GM18873 (cell line): ENCODE data around the gene DDX10.
A peak's percentile ranks its signal among the peaks of the same experiment; 100 is the strongest.
"Not testable (repeated sequence)": the region's sequence is repeated elsewhere in the genome, so short reads cannot be mapped to it uniquely, and the experiment has no call there.

ENCODE experiments used
- ATAC-seq: cut with Tn5 transposase; IDR thresholded peaks from one replicate; pipeline ENCODE4 v1.9.1; 2021; ENCODE audit warnings: mild to moderate bottlenecking, moderate library complexity, moderate number of reproducible peaks; ENCODE audit not compliant: unreplicated experiment, low FRiP score

The DDX10 gene

GRCh38 chr11:108654100-108654499 is 10.8 kb upstream of the DDX10 start:
- not testable (repeated sequence) for ATAC-seq

- ATAC-seq: no peak
Measured at GRCh38 chr11:108654994-108655631, 9.8 kb upstream of the DDX10 start.

GRCh38 chr11:108662700-108663099 is 2.2 kb upstream of the DDX10 start:
- peak; percentile 30 for ATAC-seq

- peak; percentile 54 for ATAC-seq
Measured at GRCh38 chr11:108663154-108663877, 1.6 kb upstream of the DDX10 start.

- ATAC-seq: no peak
Measured at GRCh38 chr11:108666373-108666772, 1.5 kb downstream of the DDX10 start.

- ATAC-seq: no peak
Measured at GRCh38 chr11:108669286-108669685, 4.4 kb downstream of the DDX10 start.

- ATAC-seq: no peak
Measured at GRCh38 chr11:108669711-108670110, 4.8 kb downstream of the DDX10 start.

GRCh38 chr11:108670451-108670850 is 5.6 kb downstream of the DDX10 start:
- ATAC-seq: no peak

- no peak for ATAC-seq
Measured at GRCh38 chr11:108672113-108672512, 7.2 kb downstream of the DDX10 start.

GRCh38 chr11:108672786-108673185 is 7.9 kb downstream of the DDX10 start:
- no peak for ATAC-seq

- no peak for ATAC-seq
Measured at GRCh38 chr11:108679045-108679444, 14.2 kb downstream of the DDX10 start.

- no peak for ATAC-seq
Measured at GRCh38 chr11:108680271-108680670, 15.4 kb downstream of the DDX10 start.

GRCh38 chr11:108685419-108686130 is 20.7 kb downstream of the DDX10 start:
- ATAC-seq: no peak

- no peak for ATAC-seq
Measured at GRCh38 chr11:108693852-108694251, 29.0 kb downstream of the DDX10 start.

- no peak for ATAC-seq
Measured at GRCh38 chr11:108694846-108695245, 30.0 kb downstream of the DDX10 start.

- peak; percentile 77 for ATAC-seq
Measured at GRCh38 chr11:108697872-108698473, 33.1 kb downstream of the DDX10 start.

GRCh38 chr11:108698844-108699642 is 34.2 kb downstream of the DDX10 start:
- peak; percentile 75 for ATAC-seq

- no peak for ATAC-seq
Measured at GRCh38 chr11:108703916-108704315, 39.0 kb downstream of the DDX10 start.

GRCh38 chr11:108705061-108705460 is 40.2 kb downstream of the DDX10 start:
- no peak for ATAC-seq

- no peak for ATAC-seq
Measured at GRCh38 chr11:108708173-108708572, 43.3 kb downstream of the DDX10 start.
